HEK293 (cell line): ENCODE results near the gene CACNA1C.
A peak's percentile ranks its signal among the peaks of the same experiment; 100 is the strongest.

Experiments used
- PRDM1 ChIP-seq: fragments of 450-650 bp; formaldehyde crosslinking; IDR thresholded peaks from 2 replicates; pipeline ENCODE4; 2016; ENCODE audit warnings: missing biosample characterization, missing genetic modification characterization
- REPIN1 ChIP-seq: fragments of 450-650 bp; formaldehyde crosslinking; IDR thresholded peaks from 2 replicates; pipeline ENCODE4 v1.5.1; 2017; ENCODE audit warnings: missing biosample characterization, missing genetic modification characterization, low read depth
- TRIM28 ChIP-seq: IDR thresholded peaks from 2 replicates; pipeline ENCODE4 v1.6.1; 2011; ENCODE audit warnings: low read length, control low read depth, borderline replicate concordance
- WT1 ChIP-seq: fragments of 450-650 bp; formaldehyde crosslinking; IDR thresholded peaks from 2 replicates; pipeline ENCODE4 v1.5.1; 2016; ENCODE audit warnings: missing biosample characterization, missing genetic modification characterization
- ZBTB17 ChIP-seq: fragments of 450-650 bp; formaldehyde crosslinking; IDR thresholded peaks from 2 replicates; pipeline ENCODE4 v1.5.1; 2016; ENCODE audit warnings: missing biosample characterization, missing genetic modification characterization
- ZBTB20 ChIP-seq: fragments of 450-650 bp; formaldehyde crosslinking; IDR thresholded peaks from 2 replicates; pipeline ENCODE4 v1.5.1; 2016; ENCODE audit warnings: missing biosample characterization, missing genetic modification characterization
- ZFP41 ChIP-seq: fragments of 450-650 bp; formaldehyde crosslinking; IDR thresholded peaks from 2 replicates; pipeline ENCODE4 v1.5.1; 2016; ENCODE audit warnings: missing biosample characterization, missing genetic modification characterization, borderline replicate concordance
- ZFP69B ChIP-seq: fragments of 450-650 bp; formaldehyde crosslinking; IDR thresholded peaks from 2 replicates; pipeline ENCODE4 v1.5.1; 2016; ENCODE audit warnings: missing biosample characterization, missing genetic modification characterization
- ZNF146 ChIP-seq: fragments of 450-650 bp; formaldehyde crosslinking; IDR thresholded peaks from 2 replicates; pipeline ENCODE4 v1.5.1; 2016; ENCODE audit warnings: missing biosample characterization, missing genetic modification characterization
- ZNF16 ChIP-seq: fragments of 450-650 bp; formaldehyde crosslinking; IDR thresholded peaks from 2 replicates; pipeline ENCODE4 v1.5.1; 2016; ENCODE audit warnings: low read depth, missing biosample characterization, missing genetic modification characterization
- ZNF274 ChIP-seq, 2 experiments: fragments of 200-500 bp in 1 of 2; fragments of 450-650 bp in 1 of 2; sonication (Bioruptor generic) in 1 of 2; formaldehyde crosslinking in 1 of 2; IDR thresholded peaks; 2 replicates each; pipeline versions ENCODE4 v1.5.1 to v1.6.1; 2014 to 2016; ENCODE audit warnings: borderline replicate concordance in 1 of 2, inconsistent platforms in 1 of 2, low read length in 1 of 2, missing biosample characterization in 1 of 2, missing genetic modification characterization in 1 of 2
- ZNF324 ChIP-seq: fragments of 450-650 bp; formaldehyde crosslinking; IDR thresholded peaks from 2 replicates; pipeline ENCODE4 v1.5.1; 2016; ENCODE audit warnings: missing biosample characterization, missing genetic modification characterization
- ZNF350 ChIP-seq: fragments of 450-650 bp; formaldehyde crosslinking; IDR thresholded peaks from 2 replicates; pipeline ENCODE4 v1.5.0; 2017; ENCODE audit warnings: missing biosample characterization, mild to moderate bottlenecking, missing genetic modification characterization
- ZNF404 ChIP-seq: fragments of 450-650 bp; formaldehyde crosslinking; IDR thresholded peaks from 2 replicates; pipeline ENCODE4 v1.5.1; 2017; ENCODE audit warnings: missing biosample characterization, missing genetic modification characterization
- ZNF548 ChIP-seq: fragments of 450-650 bp; formaldehyde crosslinking; IDR thresholded peaks from 2 replicates; pipeline ENCODE4 v1.5.1; 2016; ENCODE audit warnings: missing biosample characterization, missing genetic modification characterization
- ZNF624 ChIP-seq: fragments of 450-650 bp; formaldehyde crosslinking; IDR thresholded peaks from 2 replicates; pipeline ENCODE4 v1.5.1; 2017; ENCODE audit warnings: missing biosample characterization, missing genetic modification characterization
- ZNF629 ChIP-seq: fragments of 450-650 bp; formaldehyde crosslinking; IDR thresholded peaks from 2 replicates; pipeline ENCODE4 v1.5.1; 2017; ENCODE audit warnings: missing biosample characterization, missing genetic modification characterization
- ZNF660 ChIP-seq: fragments of 450-650 bp; IDR thresholded peaks from 2 replicates; pipeline ENCODE4 v1.5.1; 2018; ENCODE audit warnings: missing biosample characterization, mild to moderate bottlenecking, missing genetic modification characterization
- ZNF830 ChIP-seq: fragments of 450-650 bp; IDR thresholded peaks from 2 replicates; pipeline ENCODE4 v1.5.0; 2018; ENCODE audit warnings: missing biosample characterization, missing genetic modification characterization, low read depth, mild to moderate bottlenecking, moderate library complexity
- TF ChIP-seq, protein P1 (sequence below): fragments of 450-650 bp; formaldehyde crosslinking; conservative IDR thresholded peaks from 2 replicates; pipeline ENCODE4 v1.5.1; 2016; ENCODE audit warnings: low read depth, missing biosample characterization, missing genetic modification characterization
- TF ChIP-seq, protein P2 (sequence below): fragments of 450-650 bp; formaldehyde crosslinking; IDR thresholded peaks from 2 replicates; pipeline ENCODE4 v1.5.1; 2016; ENCODE audit warnings: missing biosample characterization, missing genetic modification characterization
- TF ChIP-seq, protein P3 (sequence below): fragments of 450-650 bp; formaldehyde crosslinking; IDR thresholded peaks from 2 replicates; pipeline ENCODE4 v1.5.1; 2017; ENCODE audit warnings: missing biosample characterization, mild to moderate bottlenecking, missing genetic modification characterization, moderate library complexity
- TF ChIP-seq, protein P4 (sequence below): fragments of 450-650 bp; formaldehyde crosslinking; IDR thresholded peaks from 2 replicates; pipeline ENCODE4 v1.5.1; 2016; ENCODE audit warnings: missing biosample characterization, missing genetic modification characterization, borderline replicate concordance
- TF ChIP-seq, protein P5 (sequence below): fragments of 450-650 bp; formaldehyde crosslinking; IDR thresholded peaks from 2 replicates; pipeline ENCODE4 v1.5.1; 2016; ENCODE audit warnings: missing biosample characterization, missing genetic modification characterization
- TF ChIP-seq, protein P6 (sequence below): fragments of 450-650 bp; formaldehyde crosslinking; IDR thresholded peaks from 2 replicates; pipeline ENCODE4 v1.5.1; 2016; ENCODE audit warnings: missing biosample characterization, missing genetic modification characterization

Gene CACNA1C

DNA sequence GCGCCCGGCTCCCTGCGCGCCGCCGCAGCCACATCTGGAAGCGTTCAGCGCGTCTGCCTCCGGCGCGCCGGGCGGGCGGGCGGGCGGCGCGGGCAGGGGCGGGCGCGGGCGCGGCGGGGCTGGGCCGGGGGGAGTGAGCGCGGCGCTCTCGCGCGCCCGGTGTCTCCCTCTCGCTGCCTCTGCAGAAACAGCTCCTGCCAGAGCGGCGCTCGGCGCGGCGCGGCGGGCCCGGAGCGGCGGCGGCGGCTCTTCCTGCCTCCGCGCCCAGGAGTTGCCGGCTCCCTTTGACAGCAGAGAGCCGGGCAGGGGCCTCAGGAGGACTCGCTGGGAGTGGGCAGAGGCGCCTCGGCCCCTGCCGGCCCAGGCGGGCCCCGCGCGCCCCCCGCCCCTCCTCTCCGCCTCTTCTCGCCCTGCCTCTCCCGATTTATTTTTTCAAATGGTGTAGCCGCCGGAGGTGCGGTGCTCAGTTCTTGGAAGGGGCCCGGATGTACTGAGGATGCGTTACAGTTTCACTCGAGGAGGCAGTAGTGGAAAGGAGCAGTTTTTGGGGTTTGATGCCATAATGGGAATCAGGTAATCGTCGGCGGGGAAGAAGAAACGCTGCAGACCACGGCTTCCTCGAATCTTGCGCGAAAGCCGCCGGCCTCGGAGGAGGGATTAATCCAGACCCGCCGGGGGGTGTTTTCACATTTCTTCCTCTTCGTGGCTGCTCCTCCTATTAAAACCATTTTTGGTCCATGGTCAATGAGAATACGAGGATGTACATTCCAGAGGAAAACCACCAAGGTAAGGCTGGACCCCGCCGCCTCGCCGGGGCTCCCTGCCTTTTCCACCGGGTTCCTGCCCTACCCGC is at the start of gene CACNA1C (continued):
- TF ChIP-seq ZNF324 (tag by site-specific recombination) = no peak
- TF ChIP-seq, protein P1, sequence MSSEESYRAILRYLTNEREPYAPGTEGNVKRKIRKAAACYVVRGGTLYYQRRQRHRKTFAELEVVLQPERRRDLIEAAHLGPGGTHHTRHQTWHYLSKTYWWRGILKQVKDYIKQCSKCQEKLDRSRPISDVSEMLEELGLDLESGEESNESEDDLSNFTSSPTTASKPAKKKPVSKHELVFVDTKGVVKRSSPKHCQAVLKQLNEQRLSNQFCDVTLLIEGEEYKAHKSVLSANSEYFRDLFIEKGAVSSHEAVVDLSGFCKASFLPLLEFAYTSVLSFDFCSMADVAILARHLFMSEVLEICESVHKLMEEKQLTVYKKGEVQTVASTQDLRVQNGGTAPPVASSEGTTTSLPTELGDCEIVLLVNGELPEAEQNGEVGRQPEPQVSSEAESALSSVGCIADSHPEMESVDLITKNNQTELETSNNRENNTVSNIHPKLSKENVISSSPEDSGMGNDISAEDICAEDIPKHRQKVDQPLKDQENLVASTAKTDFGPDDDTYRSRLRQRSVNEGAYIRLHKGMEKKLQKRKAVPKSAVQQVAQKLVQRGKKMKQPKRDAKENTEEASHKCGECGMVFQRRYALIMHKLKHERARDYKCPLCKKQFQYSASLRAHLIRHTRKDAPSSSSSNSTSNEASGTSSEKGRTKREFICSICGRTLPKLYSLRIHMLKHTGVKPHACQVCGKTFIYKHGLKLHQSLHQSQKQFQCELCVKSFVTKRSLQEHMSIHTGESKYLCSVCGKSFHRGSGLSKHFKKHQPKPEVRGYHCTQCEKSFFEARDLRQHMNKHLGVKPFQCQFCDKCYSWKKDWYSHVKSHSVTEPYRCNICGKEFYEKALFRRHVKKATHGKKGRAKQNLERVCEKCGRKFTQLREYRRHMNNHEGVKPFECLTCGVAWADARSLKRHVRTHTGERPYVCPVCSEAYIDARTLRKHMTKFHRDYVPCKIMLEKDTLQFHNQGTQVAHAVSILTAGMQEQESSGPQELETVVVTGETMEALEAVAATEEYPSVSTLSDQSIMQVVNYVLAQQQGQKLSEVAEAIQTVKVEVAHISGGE (tag by site-specific recombination) = no peak; the same call in 1 of the 2 replicates
- no peak for TF ChIP-seq ZNF624 (tag by site-specific recombination)
- TF ChIP-seq, protein P2, sequence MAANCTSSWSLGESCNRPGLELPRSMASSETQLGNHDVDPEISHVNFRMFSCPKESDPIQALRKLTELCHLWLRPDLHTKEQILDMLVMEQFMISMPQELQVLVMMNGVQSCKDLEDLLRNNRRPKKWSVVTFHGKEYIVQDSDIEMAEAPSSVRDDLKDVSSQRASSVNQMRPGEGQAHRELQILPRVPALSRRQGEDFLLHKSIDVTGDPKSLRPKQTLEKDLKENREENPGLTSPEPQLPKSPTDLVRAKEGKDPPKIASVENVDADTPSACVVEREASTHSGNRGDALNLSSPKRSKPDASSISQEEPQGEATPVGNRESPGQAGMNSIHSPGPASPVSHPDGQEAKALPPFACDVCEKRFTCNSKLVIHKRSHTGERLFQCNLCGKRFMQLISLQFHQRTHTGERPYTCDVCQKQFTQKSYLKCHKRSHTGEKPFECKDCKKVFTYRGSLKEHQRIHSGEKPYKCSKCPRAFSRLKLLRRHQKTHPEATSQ (tag by site-specific recombination) = no peak
- TF ChIP-seq, protein P3, sequence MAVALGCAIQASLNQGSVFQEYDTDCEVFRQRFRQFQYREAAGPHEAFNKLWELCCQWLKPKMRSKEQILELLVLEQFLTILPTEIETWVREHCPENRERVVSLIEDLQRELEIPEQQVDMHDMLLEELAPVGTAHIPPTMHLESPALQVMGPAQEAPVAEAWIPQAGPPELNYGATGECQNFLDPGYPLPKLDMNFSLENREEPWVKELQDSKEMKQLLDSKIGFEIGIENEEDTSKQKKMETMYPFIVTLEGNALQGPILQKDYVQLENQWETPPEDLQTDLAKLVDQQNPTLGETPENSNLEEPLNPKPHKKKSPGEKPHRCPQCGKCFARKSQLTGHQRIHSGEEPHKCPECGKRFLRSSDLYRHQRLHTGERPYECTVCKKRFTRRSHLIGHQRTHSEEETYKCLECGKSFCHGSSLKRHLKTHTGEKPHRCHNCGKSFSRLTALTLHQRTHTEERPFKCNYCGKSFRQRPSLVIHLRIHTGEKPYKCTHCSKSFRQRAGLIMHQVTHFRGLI = no peak
- no peak for TF ChIP-seq PRDM1
- TF ChIP-seq ZNF660 (tag by site-specific recombination) = no peak
- no peak for TF ChIP-seq ZNF830 (tag by site-specific recombination)
- no peak for TF ChIP-seq ZNF629 (tag by site-specific recombination)
- TF ChIP-seq, protein P4, sequence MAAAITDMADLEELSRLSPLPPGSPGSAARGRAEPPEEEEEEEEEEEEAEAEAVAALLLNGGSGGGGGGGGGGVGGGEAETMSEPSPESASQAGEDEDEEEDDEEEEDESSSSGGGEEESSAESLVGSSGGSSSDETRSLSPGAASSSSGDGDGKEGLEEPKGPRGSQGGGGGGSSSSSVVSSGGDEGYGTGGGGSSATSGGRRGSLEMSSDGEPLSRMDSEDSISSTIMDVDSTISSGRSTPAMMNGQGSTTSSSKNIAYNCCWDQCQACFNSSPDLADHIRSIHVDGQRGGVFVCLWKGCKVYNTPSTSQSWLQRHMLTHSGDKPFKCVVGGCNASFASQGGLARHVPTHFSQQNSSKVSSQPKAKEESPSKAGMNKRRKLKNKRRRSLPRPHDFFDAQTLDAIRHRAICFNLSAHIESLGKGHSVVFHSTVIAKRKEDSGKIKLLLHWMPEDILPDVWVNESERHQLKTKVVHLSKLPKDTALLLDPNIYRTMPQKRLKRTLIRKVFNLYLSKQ (tag by site-specific recombination) = no peak
- no peak for TF ChIP-seq WT1 (tag by site-specific recombination)
- TF ChIP-seq ZNF548 (tag by site-specific recombination) = no peak
- TF ChIP-seq ZFP41 = no peak
- peak; percentile 53; the same call in 1 of the 2 replicates for TF ChIP-seq ZBTB20 (tag by site-specific recombination)
- TF ChIP-seq ZNF404 = no peak
- no peak for TF ChIP-seq ZNF146
- TF ChIP-seq REPIN1 (tag by site-specific recombination) = no peak
- TF ChIP-seq, protein P5, sequence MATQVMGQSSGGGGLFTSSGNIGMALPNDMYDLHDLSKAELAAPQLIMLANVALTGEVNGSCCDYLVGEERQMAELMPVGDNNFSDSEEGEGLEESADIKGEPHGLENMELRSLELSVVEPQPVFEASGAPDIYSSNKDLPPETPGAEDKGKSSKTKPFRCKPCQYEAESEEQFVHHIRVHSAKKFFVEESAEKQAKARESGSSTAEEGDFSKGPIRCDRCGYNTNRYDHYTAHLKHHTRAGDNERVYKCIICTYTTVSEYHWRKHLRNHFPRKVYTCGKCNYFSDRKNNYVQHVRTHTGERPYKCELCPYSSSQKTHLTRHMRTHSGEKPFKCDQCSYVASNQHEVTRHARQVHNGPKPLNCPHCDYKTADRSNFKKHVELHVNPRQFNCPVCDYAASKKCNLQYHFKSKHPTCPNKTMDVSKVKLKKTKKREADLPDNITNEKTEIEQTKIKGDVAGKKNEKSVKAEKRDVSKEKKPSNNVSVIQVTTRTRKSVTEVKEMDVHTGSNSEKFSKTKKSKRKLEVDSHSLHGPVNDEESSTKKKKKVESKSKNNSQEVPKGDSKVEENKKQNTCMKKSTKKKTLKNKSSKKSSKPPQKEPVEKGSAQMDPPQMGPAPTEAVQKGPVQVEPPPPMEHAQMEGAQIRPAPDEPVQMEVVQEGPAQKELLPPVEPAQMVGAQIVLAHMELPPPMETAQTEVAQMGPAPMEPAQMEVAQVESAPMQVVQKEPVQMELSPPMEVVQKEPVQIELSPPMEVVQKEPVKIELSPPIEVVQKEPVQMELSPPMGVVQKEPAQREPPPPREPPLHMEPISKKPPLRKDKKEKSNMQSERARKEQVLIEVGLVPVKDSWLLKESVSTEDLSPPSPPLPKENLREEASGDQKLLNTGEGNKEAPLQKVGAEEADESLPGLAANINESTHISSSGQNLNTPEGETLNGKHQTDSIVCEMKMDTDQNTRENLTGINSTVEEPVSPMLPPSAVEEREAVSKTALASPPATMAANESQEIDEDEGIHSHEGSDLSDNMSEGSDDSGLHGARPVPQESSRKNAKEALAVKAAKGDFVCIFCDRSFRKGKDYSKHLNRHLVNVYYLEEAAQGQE (tag by site-specific recombination) = no peak
- no peak for TF ChIP-seq ZNF350
- no peak for TF ChIP-seq ZNF16 (tag by site-specific recombination)
- TF ChIP-seq ZNF274 (IDR thresholded peaks at IDR 0.05; ENCODE audit: low read length) = no peak
- TF ChIP-seq ZNF274 (tag by site-specific recombination; IDR thresholded peaks at IDR 0.05; ENCODE audit: borderline replicate concordance) = no peak
- peak; percentile 25; the same call in 1 of the 2 replicates for TF ChIP-seq ZBTB17
- no peak for TF ChIP-seq ZFP69B (tag by site-specific recombination)
- TF ChIP-seq, protein P6, sequence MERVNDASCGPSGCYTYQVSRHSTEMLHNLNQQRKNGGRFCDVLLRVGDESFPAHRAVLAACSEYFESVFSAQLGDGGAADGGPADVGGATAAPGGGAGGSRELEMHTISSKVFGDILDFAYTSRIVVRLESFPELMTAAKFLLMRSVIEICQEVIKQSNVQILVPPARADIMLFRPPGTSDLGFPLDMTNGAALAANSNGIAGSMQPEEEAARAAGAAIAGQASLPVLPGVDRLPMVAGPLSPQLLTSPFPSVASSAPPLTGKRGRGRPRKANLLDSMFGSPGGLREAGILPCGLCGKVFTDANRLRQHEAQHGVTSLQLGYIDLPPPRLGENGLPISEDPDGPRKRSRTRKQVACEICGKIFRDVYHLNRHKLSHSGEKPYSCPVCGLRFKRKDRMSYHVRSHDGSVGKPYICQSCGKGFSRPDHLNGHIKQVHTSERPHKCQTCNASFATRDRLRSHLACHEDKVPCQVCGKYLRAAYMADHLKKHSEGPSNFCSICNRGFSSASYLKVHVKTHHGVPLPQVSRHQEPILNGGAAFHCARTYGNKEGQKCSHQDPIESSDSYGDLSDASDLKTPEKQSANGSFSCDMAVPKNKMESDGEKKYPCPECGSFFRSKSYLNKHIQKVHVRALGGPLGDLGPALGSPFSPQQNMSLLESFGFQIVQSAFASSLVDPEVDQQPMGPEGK (tag by site-specific recombination) = 0 out of 2 replicates have a peak, but pooled peaks have one; percentile 37
- no peak for TF ChIP-seq TRIM28
